Liver (tissue), 3 donors: ENCODE measurements around the gene PARD3B.
A peak's percentile ranks its signal among the peaks of the same experiment; 100 is the strongest.

Experiments
- JUND ChIP-seq, 2 donors: IDR thresholded peaks; 2 replicates each; pipeline ENCODE4 v1.6.1; 2016; ENCODE audit warnings: antibody characterized with exemption in 2 of 2
- MAX ChIP-seq: IDR thresholded peaks from 2 replicates; pipeline ENCODE4 v1.6.1; 2016; ENCODE audit warnings: antibody characterized with exemption
- RAD21 ChIP-seq, 2 donors: IDR thresholded peaks; 2 replicates each; pipeline ENCODE4 v1.6.1; 2016; ENCODE audit warnings: antibody characterized with exemption in 2 of 2, mild to moderate bottlenecking in 2 of 2
- SP1 ChIP-seq: IDR thresholded peaks from 2 replicates; pipeline ENCODE4 v1.6.1; 2018; ENCODE audit warnings: antibody characterized with exemption, mild to moderate bottlenecking
- TAF1 ChIP-seq: conservative IDR thresholded peaks from 2 replicates; pipeline ENCODE4 v1.6.1; 2016; ENCODE audit warnings: antibody characterized with exemption, mild to moderate bottlenecking
- TF ChIP-seq, protein P1 (sequence below): fragments of 150-350 bp; IDR thresholded peaks from 2 replicates; pipeline ENCODE4 v1.5.1; 2017; ENCODE audit warnings: improper control_type of control experiment, low read depth, low read length; ENCODE audit not compliant: missing input control
- donor health status: healthy.
- donor health status: healthy.

GRCh38 chr2:204696124-204696523, 150.8 kb downstream of the PARD3B start:
- no peak for TF ChIP-seq TAF1
- TF ChIP-seq, protein P1, sequence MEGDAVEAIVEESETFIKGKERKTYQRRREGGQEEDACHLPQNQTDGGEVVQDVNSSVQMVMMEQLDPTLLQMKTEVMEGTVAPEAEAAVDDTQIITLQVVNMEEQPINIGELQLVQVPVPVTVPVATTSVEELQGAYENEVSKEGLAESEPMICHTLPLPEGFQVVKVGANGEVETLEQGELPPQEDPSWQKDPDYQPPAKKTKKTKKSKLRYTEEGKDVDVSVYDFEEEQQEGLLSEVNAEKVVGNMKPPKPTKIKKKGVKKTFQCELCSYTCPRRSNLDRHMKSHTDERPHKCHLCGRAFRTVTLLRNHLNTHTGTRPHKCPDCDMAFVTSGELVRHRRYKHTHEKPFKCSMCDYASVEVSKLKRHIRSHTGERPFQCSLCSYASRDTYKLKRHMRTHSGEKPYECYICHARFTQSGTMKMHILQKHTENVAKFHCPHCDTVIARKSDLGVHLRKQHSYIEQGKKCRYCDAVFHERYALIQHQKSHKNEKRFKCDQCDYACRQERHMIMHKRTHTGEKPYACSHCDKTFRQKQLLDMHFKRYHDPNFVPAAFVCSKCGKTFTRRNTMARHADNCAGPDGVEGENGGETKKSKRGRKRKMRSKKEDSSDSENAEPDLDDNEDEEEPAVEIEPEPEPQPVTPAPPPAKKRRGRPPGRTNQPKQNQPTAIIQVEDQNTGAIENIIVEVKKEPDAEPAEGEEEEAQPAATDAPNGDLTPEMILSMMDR = no peak
- TF ChIP-seq SP1 = peak; percentile 35
- no peak for TF ChIP-seq MAX
- TF ChIP-seq JUND (IDR thresholded peaks at IDR 0.05) = no peak
- TF ChIP-seq RAD21 (IDR thresholded peaks at IDR 0.05) = peak in 1 of 2 donors; percentile 20
